AG04450 (cell line): ENCODE data around the gene PTGDR2. TPM values are rescaled to one million over a fixed set of nuclear protein-coding genes. Genes with fewer than 3 reads are reported as not detected.

ENCODE experiments used
- CTCF ChIA-PET: fragments of 300-600, 350-600 bp; formaldehyde crosslinking; extraction: SDS; loops from one replicate; lab custom pipeline; 2022; ENCODE audit warnings: antibody characterized with exemption, inconsistent platforms; lab: Charles Lee
- POLR2A ChIA-PET: fragments of 350-600 bp; formaldehyde crosslinking; extraction: SDS; loops from one replicate; lab custom pipeline; 2021; ENCODE audit warnings: antibody characterized with exemption, inconsistent platforms; lab: Yijun Ruan, JAX
- DNase-seq: peaks from one replicate; pipeline ENCODE4 v3.0.0-alpha.2; 2011; ENCODE audit warnings: low read depth, low spot score
- H3K27ac ChIP-seq: one replicate; pipeline ENCODE4 v1.5.1; 2012; ENCODE audit warnings: low read depth, low read length, control low read depth
- H3K27me3 ChIP-seq: one replicate; pipeline ENCODE4 v1.6.0; 2012; ENCODE audit warnings: low read length; ENCODE audit not compliant: control insufficient read depth, insufficient read depth
- H3K4me3 ChIP-seq: 2 replicates; pipeline ENCODE4 v1.5.1; 2011; ENCODE audit warnings: mild to moderate bottlenecking, low read depth, low read length, control low read depth
- H3K9me3 ChIP-seq: 2 replicates; pipeline ENCODE4 v1.5.1; 2012; ENCODE audit warnings: low read length; ENCODE audit not compliant: control insufficient read depth, insufficient read depth
- CTCF ChIP-seq: IDR thresholded peaks from 2 replicates; pipeline ENCODE4 v1.5.1; 2011; ENCODE audit warnings: low read depth, low read length, control low read depth, inconsistent platforms
- polyA plus RNA-seq: library from polyadenylated mRNA; depleted of rRNA; stranded (reverse); fragments of >200 nt; gene quantifications from 2 replicates; pipeline ENCODE4 v1.2.3, GENCODE V29; 2011

PTGDR2 gene
- polyA plus RNA-seq, 1 experiment: 0.92 TPM

GRCh38 chr11:60899977-60900376 is 44.2 kb upstream of the PTGDR2 start:
- POLR2A ChIA-PET: interaction anchor here (1.2 kb wide), 1 partner anchor 69 kb away, joined by 3 read pairs; no protein-coding TSS in a partner anchor
- Histone ChIP-seq H3K4me3 (no peak overlapping the region), H3K27me3 (no peaks in the 10 kb centered on the region), H3K27ac (no peak overlapping the region), H3K9me3 (no peaks in the 10 kb centered on the region)
- no peak for TF ChIP-seq CTCF
- DNase-seq: no peak
- CTCF ChIA-PET: interaction anchor here (0.6 to 11.9 kb wide), 39 partner anchors 8 to 1593 kb away, joined by 3 to 317 read pairs (median 4); partner anchors contain the start of genes MS4A10, PTGDR2, TMEM109 and ZP1

- Histone ChIP-seq H3K27ac (peak overlapping the region; percentile 31), H3K4me3 (no peak overlapping the region), H3K9me3 (no peaks in the 10 kb centered on the region), H3K27me3 (no peaks in the 10 kb centered on the region)
- ChIA-PET POLR2A (interaction anchor here (1.2 kb wide), 1 partner anchor 68 kb away, joined by 3 read pairs; no protein-coding TSS in a partner anchor), CTCF (interaction anchor here (0.6 to 11.9 kb wide), 40 partner anchors 9 to 1594 kb away, joined by 3 to 317 read pairs (median 4); partner anchors contain the start of genes MS4A10, PTGDR2, TMEM109 and ZP1)
- peak; percentile 24 for DNase-seq
- TF ChIP-seq CTCF: peak; percentile 99
Measured at GRCh38 chr11:60899046-60899936, 43.5 kb upstream of the PTGDR2 start.

GRCh38 chr11:60897496-60897895 is 41.7 kb upstream of the PTGDR2 start:
- Histone ChIP-seq H3K27me3 (no peaks in the 10 kb centered on the region), H3K9me3 (no peaks in the 10 kb centered on the region), H3K4me3 (no peak overlapping the region), H3K27ac (no peak overlapping the region)
- no peak for TF ChIP-seq CTCF
- POLR2A ChIA-PET: no interaction called here
- CTCF ChIA-PET: interaction anchor here (3.2 to 11.9 kb wide), 4 partner anchors 8 to 121 kb away, joined by 24 to 317 read pairs (median 70); no protein-coding TSS in a partner anchor
- no peak for DNase-seq

- POLR2A ChIA-PET: no interaction called here
- Histone ChIP-seq H3K4me3 (no peak overlapping the region), H3K9me3 (no peaks in the 10 kb centered on the region), H3K27me3 (no peaks in the 10 kb centered on the region), H3K27ac (no peak overlapping the region)
- CTCF ChIA-PET: interaction anchor here (5.6 to 11.9 kb wide), 2 partner anchors 7 to 63 kb away, joined by 76 to 317 read pairs; no protein-coding TSS in a partner anchor
- no peak for TF ChIP-seq CTCF
- no peak for DNase-seq
Measured at GRCh38 chr11:60895687-60896086, 39.9 kb upstream of the PTGDR2 start.
